Activated gamma-delta T cell treated with Interleukin-2 at 50 U/mL for 16 hours (primary cell): ENCODE data around the gene DHX8.

Experiments
- DNase-seq: peaks from one replicate; pipeline ENCODE4 v3.0.0-alpha.2; 2020

The DHX8 gene

DNA sequence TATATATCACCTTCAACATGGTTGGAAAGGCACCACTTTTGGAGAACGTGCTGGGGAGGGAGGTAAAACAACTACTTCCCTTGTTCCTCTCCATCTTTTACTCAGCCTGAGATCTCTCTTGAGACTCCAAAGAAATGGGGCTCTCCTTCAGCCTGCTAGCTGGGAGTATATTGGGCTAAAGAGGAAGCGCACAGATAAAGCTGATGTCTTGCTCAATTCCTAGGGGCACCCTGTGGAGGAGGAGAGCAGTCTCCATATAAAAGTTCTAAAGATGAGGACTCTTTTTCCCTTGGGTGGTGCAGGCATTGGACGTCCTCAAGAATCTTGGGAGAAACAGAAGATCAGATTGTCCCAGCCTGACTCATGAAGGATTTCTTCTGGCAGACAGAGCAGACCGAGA, 67.0 kb downstream of the DHX8 start:
- DNase-seq, result no peak

DNA sequence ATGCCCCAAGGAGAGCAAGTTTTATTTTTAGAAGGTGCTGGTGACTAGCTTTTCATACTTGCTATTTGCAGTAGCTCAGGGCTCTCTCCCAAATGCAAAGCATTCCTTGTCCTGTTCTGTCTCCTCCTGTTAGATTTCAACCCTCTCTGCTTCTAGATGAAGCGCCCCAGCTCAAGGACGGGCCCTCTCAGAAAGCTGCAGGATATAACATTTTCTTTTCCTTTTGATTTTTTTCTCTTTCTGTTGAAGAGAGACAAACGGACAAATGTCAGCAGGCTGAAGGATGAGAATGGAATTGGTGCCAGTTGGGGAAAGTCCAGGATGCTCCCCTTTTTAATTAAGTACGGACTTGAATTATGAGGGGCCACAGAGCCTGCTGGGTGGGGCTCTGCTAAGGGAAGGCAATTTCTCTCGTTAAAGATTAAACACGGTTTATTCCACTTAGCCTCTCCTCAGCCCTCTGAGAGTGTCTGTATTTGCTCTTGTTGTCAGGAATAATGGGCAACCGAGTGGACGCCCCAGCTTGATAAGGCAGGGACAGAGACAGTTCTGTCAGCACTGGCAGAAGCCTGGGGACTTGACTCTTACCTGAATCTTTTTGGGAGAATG, 68.6 kb downstream of the DHX8 start:
- DNase-seq, result no peak

- DNase-seq, result no peak
Observed at GRCh38 chr17:43553573-43553972, 69.8 kb downstream of the DHX8 start.

DNA sequence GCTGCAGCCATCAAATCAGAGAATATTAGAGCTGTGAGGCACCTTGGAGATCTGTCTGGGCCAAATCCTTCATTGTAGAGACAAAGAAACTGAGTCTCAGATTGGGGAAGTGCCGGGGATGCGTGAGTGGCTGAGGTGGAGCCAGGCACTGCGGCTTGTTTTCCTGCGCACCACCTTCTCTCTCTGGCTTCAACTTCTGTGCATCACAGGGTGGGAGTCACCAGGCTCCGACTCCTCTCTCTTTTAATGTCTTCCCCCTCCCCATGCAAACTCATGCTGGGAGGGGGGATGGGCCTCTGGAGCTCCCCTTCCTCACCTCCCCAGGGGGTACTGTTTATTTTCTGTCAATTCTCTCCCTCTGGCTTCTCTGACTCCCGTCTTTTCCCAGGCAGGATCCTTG, 71.1 kb downstream of the DHX8 start:
- DNase-seq, result no peak

DNA sequence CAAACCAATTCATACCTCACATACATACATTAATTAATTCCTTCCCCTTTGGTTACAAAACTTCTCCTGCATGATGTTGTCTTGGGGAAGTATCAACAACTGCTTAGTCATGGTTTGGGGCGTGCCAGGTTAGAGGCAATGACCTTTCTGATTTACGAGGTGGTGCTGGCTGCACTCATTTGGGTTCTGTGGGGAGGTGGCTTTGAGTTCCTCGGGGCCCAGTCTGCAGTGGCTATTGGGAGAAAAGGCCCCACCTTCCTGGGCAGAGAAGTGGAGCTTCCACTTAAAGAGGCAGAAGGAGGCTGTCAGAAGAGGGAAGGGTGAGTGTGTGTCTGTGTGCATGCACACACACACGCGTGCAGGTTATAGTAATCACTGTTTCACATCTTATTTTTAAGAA, 72.5 kb downstream of the DHX8 start:
- no peak for DNase-seq

DNA sequence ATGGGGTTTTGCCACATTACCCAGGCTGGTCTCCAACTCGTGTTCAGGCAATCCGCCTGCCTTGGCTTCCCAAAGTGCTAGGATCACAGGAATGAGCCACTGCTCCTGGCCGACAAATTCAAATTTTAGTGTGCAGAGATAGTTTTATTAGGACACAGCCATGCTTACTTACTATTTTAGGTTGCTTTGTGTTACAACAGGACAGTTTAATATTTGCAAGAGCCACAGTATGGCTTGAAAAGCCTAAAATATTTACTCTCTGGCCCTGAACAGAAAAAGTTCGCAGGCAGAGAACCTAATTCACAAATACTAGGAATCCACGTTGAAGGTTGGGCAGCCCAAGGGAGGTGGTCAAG, 75.0 kb downstream of the DHX8 start:
- no peak for DNase-seq

GRCh38 chr17:43559161-43559816, 75.5 kb downstream of the DHX8 start:
- DNase-seq, result no peak

- no peak for DNase-seq
Observed at GRCh38 chr17:43560461-43561427, 77.0 kb downstream of the DHX8 start.

GRCh38 chr17:43562679-43563599, 79.2 kb downstream of the DHX8 start:
- DNase-seq, result no peak

DNA sequence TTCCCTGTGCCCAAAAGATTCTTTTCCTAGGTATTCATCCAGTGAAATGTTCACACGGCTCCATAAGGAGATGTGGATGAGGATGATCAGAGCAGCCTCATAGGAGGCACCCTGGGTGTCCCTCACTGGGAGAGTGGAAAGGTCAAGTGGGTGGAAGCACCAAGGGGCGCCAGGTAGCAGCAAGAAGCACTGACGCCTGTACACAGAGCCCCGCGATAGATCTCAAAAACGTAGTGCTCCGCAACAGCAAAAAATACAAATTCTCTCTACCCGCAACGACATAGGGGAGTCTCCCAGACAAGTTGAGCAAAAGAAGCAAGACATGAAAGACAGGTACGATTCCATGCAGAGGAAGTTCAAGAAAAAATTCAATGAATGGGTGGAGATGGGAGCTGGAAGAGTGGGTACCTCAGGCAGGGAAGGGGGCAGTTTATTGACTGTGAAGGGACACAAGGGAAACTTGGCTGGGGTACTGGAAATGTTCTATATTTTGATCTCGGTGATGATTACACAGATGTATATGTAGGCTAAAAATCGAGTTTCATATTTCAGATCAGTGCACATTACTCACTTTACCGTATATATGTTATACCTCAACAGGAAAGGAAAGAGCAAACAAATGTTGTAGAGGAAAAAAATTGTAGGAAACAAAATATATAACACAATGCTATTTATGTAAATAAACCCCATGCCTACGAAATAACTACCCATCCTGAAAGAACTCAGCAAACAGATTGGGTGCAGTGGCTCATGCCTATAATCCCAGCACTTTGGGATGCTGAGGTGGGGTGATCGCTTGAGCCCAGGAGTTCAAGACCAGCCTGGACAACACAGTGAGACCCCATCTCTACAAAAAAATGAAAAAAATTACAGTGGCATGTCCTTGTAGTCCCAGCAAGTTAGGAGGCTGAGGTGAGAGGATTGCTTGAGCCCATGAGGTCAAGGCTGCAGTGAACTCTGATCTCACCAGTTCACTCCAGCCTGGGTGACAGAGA, 80.1 kb downstream of the DHX8 start:
- DNase-seq, result no peak

- DNase-seq, result no peak
Observed at GRCh38 chr17:43568506-43569082, 84.8 kb downstream of the DHX8 start.

- no peak for DNase-seq
Observed at GRCh38 chr17:43570518-43570928, 86.7 kb downstream of the DHX8 start.

DNA sequence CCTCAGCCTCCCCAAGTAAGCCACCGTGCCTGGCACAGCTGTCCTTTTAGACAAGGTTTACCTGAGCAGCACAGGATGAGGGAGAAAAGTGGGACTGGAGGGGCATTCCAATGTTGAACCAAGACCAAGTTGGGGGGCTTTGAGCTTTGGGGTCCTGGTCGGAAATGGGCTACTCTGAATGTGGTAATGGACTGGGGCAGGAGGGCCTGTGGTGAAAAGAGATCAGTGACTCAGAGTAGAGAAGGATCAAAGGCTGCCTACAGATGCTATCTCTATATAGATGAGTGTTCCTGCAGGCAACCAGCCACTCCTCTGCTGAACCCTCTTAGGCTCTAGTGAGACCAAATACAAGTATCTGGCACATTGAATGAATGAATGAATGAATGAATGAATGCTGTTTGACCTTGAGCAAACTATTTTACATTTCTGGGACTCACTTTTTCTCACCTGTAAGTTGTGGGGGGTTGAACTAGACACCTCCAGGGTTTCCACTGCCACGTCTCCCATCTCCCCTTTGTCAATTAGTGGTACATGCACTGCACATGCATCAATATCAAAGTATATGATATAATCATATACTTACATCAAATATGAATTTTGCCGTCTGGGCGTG, 88.7 kb downstream of the DHX8 start:
- DNase-seq, result no peak

GRCh38 chr17:43573579-43574321, 90.0 kb downstream of the DHX8 start:
- DNase-seq, result no peak

DNA sequence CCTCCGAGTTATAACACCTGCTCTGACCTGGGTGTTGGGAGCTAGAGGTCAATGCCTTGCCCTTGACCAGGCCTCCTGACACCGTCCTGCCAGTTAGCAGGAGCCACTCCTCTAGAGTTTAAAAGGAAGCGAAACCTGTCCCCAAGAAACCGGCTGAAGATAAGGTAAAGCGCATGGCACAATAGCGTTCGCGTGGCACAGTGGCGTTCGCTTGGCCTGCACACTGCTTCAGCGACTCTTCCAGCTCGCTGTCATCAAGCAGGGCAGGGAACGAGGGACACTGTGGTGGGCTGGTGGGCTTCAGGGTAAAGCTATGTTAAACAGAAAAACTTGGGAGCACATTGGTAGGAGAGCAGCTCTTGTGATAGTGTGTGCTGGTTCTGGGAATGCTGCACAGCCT, 90.6 kb downstream of the DHX8 start:
- no peak for DNase-seq

GRCh38 chr17:43574896-43575525, 91.2 kb downstream of the DHX8 start:
- DNase-seq, result no peak
